Stimulated activated CD4-positive, alpha-beta T cell treated with anti-CD3 and anti-CD28 coated beads, Interleukin-12 subunit alpha, Interleukin-12 subunit beta, amount 100 ng/mL, for 24 hours (primary cell): ENCODE data around the gene ACAA1.
"Not testable (repeated sequence)": the region's sequence is repeated elsewhere in the genome, so short reads cannot be mapped to it uniquely, and the experiment has no call there.

Experiments used
- DNase-seq, 2 experiments: peaks; one replicate each; pipeline ENCODE4 v3.0.0-alpha.2; 2020; ENCODE audit warnings: low read depth in 2 of 2

The ACAA1 gene, protein sequence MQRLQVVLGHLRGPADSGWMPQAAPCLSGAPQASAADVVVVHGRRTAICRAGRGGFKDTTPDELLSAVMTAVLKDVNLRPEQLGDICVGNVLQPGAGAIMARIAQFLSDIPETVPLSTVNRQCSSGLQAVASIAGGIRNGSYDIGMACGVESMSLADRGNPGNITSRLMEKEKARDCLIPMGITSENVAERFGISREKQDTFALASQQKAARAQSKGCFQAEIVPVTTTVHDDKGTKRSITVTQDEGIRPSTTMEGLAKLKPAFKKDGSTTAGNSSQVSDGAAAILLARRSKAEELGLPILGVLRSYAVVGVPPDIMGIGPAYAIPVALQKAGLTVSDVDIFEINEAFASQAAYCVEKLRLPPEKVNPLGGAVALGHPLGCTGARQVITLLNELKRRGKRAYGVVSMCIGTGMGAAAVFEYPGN

DNA sequence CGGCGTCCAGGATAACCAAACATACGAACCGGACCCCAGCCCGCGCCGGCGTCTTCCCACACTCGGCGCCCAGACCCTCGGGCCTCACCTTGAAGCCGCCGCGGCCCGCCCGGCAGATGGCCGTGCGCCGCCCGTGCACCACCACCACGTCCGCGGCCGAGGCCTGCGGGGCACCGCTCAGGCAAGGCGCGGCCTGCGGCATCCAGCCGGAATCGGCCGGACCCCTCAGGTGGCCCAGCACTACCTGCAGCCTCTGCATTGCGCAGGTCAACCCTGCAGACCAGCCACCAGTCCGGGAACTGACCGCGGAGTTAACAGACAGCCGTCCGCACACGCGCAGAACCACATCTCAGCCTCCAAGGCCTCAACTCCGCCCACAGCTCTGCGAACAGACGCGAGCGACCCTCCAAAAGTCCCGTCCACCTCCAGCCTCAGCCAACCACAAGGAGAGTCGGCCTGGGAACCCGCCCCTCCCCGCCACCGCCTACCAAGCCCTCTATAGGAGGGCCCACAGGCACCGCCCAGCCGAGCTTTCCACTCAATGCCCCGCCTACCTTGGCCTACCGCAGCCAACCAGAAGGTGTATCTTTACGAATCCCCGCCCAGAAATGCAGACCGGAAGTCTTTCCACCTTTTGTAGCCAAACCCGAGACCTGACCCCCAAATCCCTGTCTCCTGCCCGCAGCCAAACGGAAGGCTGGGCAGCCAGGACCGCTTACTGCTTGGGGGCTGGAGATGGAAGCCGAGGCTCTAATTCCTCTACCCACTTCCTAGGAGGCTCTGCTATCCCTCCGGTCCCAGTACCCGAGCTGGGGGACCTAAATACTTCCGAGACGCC, at the start of gene ACAA1:
Gene ACAA1, minus strand, starts transcription at position 351 of the 838 bp plus-strand sequence. Its CDS starts 92 bp downstream, at position 259.
- peak; percentile 96 to 99 for DNase-seq

DNA sequence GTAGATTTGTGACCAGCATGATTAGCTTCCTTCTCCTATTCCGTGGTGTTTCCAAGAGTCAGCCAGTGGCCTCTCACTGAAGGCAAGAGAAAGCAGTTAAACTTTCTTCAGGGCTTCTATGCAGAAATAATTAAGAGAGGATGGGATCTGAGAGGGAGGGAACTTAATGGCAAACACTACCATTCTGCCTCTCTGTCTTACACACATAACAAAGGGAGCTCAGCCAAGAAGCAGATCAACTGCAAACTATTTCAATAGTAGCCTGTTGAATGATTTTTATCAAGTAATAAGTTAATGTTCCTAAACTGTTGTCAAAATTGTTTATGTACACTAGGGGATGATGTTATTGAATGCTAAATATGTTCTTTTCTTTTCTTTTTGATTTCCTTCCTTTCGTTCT, 40.3 kb upstream of the ACAA1 start:
- DNase-seq: no peak

DNA sequence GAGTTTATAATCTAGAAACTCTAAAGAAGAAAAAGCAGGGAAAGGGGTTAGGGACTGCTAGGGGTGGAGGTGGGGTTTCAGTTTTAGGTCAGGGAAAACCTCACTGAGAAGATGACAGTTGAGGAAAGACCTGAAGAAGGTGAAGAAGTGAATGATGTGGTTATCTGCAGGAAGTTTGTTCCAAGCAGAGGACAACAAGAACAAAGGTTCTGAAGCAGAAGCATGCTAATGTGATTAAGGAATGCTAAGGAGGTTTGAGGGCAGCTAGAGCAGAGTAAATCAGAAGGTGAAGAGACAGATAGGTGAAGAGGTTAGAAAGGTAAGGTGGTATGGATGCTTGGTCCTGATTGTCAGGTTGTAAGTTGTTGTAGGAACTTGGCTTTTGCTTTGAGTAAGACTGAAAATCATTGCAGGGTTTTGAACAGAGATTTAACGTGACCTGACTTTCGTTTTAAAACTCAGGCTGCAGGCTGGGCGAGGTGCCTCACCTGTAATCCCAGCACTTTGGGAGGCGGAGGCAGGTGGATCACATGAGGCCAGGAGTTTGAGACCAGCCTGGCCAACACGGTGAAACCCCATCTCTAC, 37.0 kb upstream of the ACAA1 start:
- no peak for DNase-seq

DNA sequence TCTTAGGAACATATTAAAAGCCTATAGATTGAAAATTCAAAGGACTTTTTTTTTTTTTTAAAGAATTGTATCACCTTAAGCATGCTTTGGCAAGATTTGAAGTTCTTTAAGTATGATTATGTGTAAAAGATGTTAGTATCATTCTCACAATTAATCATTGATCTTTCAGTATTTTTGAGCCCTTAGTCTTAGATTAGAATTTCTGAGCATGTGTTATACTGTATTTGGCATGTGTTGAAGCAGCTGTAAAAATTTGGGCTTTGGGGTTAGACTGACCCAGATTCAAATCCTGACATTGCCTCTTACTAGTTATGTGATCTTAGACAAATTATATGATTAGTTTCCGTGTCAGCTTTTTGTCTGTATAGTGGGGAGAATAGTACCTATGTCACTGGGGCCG, 34.7 kb upstream of the ACAA1 start:
- no peak for DNase-seq

DNA sequence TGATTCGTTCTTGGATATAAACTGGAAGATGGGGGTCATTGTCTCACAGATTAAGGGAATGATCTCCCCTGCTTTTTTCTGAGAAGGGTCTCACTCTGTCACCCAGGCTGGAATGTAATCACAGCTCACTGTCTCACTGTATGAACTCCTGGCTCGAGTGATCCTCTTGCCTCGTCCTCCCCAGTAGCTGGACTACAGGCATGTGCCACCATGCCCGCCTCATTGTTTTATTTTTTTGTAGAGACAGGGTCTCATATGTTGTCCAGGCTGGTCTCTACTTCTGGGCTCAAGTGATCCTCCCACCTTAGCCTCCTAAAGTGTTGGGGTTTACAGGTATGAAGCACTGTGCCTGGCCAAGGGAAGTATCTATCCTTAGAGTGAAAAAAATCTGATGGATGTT, 33.8 kb upstream of the ACAA1 start:
- no peak for DNase-seq

DNA sequence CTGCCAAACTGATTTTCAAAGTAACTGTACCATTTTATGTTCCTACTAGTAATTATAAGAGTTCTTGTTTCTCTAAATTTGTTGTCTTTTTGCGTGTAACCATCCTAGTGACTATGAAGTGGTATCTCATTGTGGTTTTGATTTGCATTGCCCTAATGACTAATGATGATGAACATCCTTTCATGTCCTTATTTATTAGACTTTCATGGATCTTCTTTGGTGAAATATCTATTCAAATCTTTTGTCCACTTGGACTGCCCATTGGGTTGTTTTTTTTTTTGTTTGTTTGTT, 32.0 kb upstream of the ACAA1 start:
- DNase-seq: no peak

DNA sequence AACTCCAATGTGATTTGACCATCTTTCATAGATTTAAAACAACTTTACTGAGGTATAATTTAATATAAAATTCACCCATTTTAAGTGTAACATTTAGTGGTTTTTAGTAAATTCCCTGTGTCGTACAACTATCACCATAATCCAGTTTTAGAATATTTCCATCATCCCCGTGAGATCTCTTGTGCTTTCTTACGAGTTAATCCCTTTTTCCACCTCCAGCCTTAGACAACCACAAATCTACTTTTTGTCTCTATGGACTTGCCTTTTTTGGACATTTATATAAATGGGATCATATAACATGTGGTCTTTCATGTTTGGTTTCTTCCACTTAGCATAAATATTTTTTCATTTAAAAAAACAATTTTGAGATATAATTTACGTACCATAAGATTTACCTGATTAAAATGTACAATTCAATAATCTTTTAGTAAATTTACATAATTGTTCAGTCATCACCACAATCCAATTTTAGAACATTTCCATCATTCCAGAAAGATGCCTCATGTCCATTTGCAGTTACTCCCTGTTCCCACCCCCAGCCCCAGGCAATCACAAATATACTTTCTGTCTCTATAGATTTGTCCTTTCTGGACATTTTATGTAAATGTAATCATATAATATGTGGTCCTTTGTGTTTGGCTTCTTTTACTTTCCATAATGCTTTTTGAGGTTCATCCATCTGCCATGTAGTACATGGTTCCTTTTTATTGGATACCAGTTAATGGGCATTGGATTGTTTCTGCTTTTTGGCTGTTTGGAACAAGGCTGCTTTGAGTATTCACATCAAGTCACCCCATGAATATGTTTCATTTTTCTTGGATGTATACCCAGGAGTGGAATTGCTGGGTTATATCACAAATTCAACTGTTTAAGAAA, 31.5 kb upstream of the ACAA1 start:
- no peak for DNase-seq

DNA sequence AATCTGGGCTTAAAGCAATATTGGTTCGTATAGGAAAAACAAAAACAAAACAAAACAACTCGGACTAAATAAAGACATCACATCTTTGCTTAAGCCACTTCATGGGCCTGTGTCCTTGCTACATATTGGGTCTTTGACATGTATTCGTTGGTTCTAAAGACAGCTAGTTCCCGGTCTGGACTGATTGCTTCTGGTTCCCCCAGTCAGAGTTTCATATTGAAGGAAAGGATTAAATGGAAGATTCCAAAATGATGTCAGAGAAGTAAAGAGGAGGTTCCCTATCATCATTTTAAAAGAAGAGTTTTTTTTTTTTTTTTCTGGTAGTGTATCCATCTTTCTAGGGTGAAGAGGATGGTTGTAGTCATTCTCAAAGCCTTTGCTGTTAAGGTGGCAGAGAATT, 30.7 kb upstream of the ACAA1 start:
- no peak for DNase-seq

DNA sequence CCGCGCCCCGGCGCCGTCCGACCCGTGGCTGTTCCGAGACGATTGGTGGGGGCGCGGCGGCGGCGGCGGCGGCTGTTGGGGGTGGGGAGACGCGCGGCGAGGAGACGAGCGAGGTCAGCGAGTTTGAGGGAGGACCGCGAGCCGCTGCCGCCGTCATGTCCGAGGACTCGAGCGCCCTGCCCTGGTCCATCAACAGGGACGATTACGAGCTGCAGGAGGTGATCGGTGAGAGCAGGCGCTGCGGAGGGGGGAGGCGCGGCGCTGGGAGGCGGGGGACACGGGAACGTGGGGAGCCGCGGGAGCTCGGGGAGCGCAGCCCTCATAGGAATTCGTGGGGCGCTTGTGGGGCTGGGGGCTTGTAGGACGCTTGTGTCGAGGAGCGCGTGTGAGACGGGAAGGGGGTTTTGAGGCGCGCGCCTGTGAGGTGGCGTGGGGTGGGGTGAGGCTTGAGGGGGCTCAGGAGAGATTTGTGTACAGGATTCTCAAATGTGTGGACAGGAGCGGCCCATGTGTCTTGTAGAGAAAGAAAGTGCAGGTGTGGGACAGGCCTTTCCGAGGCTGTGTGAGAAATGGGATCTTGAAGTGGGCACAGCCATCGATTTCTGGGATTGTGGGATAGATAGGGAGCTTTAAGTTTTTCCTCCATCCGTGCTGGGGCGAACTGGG, 28.9 kb upstream of the ACAA1 start:
- peak in 1 of 2 experiments; percentile 42 for DNase-seq

DNA sequence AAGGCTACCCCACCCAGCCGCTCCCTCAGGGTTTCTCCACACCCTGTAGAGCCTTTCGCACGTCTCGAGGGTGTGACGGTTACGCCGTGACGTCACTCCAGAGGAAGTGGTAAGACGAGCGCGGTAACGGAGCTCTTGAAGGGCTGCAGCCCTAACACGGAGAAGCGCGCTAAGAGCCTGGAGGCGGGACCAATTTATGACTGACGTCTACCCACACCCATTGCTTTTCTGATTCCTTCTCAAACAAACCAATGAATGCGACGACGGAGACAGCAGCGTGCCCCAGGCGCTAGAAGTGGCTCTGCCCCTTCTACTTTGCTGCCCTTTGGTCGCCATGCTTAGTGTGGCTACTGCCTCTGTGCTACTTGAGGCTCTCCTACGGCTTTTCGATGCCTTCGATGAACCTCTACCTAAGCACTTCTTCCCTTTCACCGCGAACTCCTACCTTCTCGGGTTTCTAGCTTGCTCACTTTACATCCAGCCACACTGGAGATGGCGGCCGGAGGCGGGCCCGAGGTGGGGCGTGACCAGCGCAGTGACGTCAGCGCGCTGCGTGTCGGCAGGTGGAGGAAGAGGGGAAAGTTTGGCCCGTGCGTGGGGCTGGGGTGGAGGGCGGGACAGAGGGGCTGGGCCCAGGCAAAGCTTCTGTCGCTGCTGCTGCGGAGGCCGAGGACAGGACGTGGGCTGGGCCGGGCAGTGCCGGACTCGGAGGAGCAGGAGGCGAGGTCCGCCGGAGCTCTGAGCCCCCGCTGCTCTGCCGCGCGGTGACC, 28.2 kb upstream of the ACAA1 start, which contains the start of gene OXSR1:
Gene OXSR1, plus strand, starts transcription at position 586 of the 770 bp plus-strand sequence. CDS start 340 bp downstream, outside the sequence.
- DNase-seq: peak; percentile 94

DNA sequence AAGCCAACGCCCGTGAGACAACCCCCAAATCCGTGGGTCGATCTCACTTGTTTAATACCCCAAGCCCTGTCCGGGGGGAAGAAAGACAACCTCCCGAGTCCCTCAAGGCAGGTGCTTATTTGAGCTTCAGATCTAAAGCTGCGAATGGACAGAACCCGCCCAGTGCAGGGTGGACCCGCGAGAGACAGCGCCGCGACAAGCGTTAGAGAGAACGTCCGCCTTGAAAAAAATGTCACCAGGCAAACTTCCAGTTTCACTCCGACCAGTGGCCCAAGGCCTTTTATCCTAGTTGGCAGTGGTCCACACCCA, 27.7 kb upstream of the ACAA1 start:
- no peak for DNase-seq

DNA sequence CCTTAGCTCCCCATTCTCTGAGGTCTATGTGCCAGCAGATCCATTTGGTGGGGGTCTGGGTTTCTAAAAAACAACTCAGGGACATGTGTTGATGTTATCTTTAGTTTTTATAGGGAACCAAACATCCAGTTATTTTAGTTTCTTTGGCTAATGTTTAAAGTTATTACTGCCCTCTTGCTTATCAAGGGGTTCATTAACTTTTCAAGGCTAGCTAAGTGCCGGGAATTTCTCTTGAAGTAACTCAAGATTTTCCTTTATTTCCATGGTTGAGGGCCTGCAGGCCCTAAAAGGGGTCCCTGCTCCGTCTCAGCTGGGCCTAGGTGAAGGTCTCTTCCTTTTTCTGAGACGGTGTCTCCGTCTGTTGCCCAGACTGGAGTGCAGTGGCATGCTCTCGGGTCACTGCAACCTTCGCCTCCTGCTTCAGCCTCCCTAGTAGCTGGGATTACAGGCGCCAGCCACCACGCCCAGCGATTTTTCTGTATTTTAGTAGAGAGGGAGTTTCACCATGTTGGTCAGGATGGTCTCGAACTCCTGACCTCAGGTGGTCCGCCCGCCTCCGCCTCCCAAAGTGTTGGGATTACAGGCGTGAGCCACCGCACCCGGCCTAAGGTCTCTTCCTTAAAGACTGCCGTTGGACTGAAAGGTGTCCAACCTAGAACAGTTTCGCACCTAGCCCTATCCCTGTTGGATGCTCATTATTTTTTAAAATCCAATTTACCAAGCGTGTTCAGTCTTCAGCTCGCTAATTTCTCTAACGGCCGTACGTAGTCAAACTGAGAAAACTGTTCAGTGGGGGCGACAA, 27.1 kb upstream of the ACAA1 start:
- DNase-seq: no peak

DNA sequence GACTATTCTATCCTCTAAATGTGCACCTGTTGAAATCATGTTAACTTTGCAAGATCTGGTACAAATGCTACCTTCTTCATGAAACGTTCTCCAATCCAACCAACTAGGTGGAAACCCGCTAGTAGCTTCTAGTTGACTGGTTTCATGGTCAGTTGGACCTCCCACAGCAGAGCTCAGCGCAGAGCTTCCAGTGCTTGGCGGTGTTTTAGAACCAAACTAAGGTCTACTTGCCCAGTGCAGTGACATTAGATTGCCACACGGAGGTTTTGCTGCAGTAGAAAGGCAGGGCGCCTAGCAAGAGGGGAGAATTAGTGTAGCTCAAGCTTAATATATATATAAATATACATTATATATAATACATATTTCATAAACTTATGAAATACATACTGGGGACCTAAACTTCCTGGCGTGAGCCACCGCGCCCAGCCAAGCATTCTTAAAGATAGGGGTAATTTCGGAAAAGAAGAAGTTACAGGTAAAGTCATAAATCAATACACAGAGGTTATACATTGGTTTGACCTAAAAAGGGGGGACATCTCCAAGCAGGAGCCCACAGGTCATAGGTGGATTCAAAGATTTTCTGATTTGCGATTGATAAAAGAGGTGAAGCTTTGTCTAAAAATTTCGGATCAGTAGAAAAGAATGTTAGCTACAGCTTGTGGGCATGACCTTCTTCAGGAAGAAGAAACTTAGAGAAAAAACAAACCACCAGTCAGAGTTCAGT, 26.4 kb upstream of the ACAA1 start:
- DNase-seq: no peak

DNA sequence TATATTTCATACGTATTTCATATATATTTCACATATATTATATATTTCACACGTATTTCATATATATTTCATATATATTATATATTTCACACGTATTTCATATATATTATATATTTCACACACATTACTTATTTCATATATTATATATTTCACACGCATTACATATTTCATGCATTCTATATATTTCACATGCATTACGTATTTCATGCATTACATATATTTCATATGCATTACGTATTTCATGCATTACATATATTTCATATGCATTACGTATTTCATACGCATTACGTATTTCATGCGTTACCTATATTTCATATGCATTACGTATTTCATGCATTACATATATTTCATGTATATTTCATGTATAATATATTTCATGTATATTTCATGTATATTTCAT, 23.8 kb upstream of the ACAA1 start:
- DNase-seq: not testable (repeated sequence)

DNA sequence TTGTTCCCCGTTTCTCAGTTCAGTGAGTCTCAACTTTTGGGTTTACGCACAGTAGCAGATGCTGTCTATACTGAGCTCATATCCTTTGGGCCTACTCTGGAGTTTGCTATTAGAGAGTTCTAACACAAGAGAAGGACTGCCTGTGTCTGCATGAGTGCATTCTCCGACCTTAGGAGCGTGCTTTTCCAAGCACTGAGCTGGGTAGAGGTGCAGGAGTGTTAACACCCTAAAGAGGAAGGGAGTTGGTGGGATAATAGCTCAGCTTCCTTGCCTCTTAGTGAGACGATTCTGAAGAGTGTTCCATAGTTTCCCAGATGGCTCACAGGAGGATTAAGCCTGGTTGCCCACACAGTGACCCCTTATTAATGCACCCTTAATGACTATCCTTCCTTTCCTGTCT, 21.5 kb upstream of the ACAA1 start:
- DNase-seq: no peak

DNA sequence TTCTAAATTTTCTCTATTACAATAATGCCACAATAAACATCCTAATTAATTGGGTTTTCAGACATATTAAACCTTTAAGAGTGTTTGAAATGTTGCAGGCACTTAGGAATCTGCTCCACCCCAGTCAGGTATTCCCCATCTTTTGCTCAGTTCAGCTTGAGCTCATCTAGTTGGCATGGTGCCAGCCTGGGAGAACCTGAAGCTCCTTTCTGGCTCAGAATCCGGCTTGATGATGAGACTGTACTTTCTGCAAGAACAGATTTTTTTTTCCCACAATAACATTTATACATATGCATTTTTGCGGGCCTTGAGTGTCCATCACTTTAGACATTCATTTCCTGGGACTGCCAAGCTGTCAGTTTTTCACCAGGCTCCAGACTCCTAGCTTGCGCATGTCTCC, 20.7 kb upstream of the ACAA1 start:
- no peak for DNase-seq

DNA sequence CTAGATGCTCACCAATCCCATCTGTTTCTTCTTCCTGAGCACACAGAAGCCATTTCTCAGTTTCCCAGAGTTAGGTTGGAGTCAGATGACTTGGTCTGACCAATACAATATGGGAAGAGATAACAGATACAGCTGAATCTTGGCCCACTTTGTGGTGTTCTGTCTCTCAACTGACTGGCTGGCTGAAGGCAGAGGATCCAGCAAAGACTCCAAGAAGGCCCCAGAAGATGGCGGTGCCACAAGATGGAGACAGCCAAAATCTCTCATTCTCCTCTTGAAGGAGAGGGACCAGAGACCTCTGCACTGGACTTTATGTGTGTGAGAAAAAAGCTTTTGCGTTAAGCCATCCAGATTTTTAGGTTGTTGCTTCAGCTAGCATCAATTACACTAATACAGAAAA, 20.2 kb upstream of the ACAA1 start:
- no peak for DNase-seq

DNA sequence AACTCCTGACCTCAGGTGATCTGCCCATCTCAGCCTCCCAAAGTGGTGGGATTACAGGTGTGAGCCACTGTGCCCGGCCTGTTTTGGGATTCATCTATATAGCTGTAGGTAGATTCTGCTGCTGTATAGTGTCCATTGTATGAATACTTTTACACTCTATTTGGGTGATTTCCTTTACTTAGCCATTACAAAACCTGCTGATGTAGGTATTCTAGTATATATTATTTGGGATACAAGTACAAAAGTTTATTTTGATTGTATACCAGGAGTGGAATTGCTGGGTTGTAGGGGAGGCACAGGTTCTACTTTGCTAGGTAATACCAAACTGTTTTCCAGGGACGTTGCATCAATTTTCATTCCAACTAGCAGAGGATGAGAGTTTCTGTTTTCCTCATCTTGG, 18.9 kb upstream of the ACAA1 start:
- DNase-seq: no peak

DNA sequence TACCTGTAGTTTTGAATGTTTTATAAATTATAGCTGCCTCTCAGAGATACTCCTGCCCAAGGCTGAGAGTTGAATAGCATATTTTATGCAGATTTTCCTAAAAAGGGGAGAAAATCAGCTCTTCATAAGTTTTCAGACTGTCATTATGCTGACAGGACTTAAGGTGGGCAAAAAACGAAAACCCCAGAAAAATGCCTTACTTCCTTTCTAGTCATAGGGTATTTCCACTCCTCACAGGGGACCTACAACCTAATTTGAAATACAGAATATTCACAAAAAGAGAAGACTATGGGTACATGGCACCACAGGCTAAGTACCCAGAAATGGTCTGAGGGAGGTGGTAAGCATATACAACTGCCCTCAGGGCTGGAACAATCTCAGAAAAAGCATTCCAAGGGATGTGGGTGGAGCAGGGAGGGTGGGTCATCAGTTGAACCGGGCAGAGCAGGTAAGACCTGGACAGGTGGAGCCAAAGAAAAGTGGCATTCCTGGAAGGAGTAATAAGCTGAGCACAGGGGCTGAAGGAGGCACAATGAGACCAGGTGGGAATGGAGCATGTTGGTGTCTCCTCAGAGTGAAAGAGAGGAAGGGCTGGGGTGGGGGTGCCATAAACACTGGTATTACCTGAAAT, 17.8 kb upstream of the ACAA1 start:
- DNase-seq: no peak
